Measurements from ENCODE around the gene MAPK6. TPM values are rescaled to one million over a fixed set of nuclear protein-coding genes. Genes with fewer than 3 reads are reported as not detected.

Gene MAPK6
- total and polyA plus RNA-seq, 4 donors = 5.6 to 27.1 (median 16.9) TPM

GRCh38 chr15:52107238-52107637 lies 88.2 kb downstream of the MAPK6 start:
- H3K27ac ChIP-seq (ENCODE audit: low read depth in 1 of 2, low read length in 2 of 2) = no peak overlapping the region
- WGBS, 2 donors = 96 to 97% methylated on average over 6 of the region's 6 CpGs
- H3K36me3 ChIP-seq (ENCODE audit: control insufficient read depth in 1 of 2, insufficient read depth in 2 of 2, low read length in 1 of 2) = no peaks in the 10 kb centered on the region
- no peak overlapping the region for H3K4me3 ChIP-seq (ENCODE audit: low read length in 2 of 2)
- H3K27me3 ChIP-seq (ENCODE audit: control insufficient read depth in 1 of 2, insufficient read depth in 2 of 2, low read length in 1 of 2) = peaks cover 0 to 3% of the 10 kb centered on the region in 2 donors
- ATAC-seq (ENCODE audit: low FRiP score) (no peak), DNase-seq (no peak)
- no peaks in the 10 kb centered on the region for H3K4me1 ChIP-seq (ENCODE audit: control insufficient read depth in 1 of 2, insufficient read depth in 2 of 2, low read length in 2 of 2)
- H3K9me3 ChIP-seq (ENCODE audit: control insufficient read depth, low read length) = no peaks in the 10 kb centered on the region
- intact Hi-C loops (cut with DNase I) = no loop called here

- H3K27me3 ChIP-seq (ENCODE audit: control insufficient read depth in 1 of 2, insufficient read depth in 2 of 2, low read length in 1 of 2) = peaks cover 0 to 3% of the 10 kb centered on the region in 2 donors
- H3K36me3 ChIP-seq (ENCODE audit: control insufficient read depth in 1 of 2, insufficient read depth in 2 of 2, low read length in 1 of 2) = no peaks in the 10 kb centered on the region
- DNase-seq (no peak), ATAC-seq (ENCODE audit: low FRiP score) (no peak)
- no peak overlapping the region for H3K27ac ChIP-seq (ENCODE audit: low read depth in 1 of 2, low read length in 2 of 2)
- WGBS, 2 donors = 79 to 84% methylated on average over 5 of the region's 5 CpGs
- intact Hi-C loops (cut with DNase I) = no loop called here
- H3K9me3 ChIP-seq (ENCODE audit: control insufficient read depth, low read length) = no peaks in the 10 kb centered on the region
- no peak overlapping the region for H3K4me3 ChIP-seq (ENCODE audit: low read length in 2 of 2)
- H3K4me1 ChIP-seq (ENCODE audit: control insufficient read depth in 1 of 2, insufficient read depth in 2 of 2, low read length in 2 of 2) = no peaks in the 10 kb centered on the region
Observed at GRCh38 chr15:52109559-52110451, 90.8 kb downstream of the MAPK6 start.

GRCh38 chr15:52111517-52112202 lies 92.6 kb downstream of the MAPK6 start:
- Histone ChIP-seq H3K4me1 (ENCODE audit: control insufficient read depth in 1 of 2, insufficient read depth in 2 of 2, low read length in 2 of 2) (no peaks in the 10 kb centered on the region), H3K9me3 (ENCODE audit: control insufficient read depth, low read length) (no peaks in the 10 kb centered on the region), H3K27me3 (ENCODE audit: control insufficient read depth in 1 of 2, insufficient read depth in 2 of 2, low read length in 1 of 2) (peaks cover 0 to 3% of the 10 kb centered on the region in 2 donors), H3K36me3 (ENCODE audit: control insufficient read depth in 1 of 2, insufficient read depth in 2 of 2, low read length in 1 of 2) (no peaks in the 10 kb centered on the region), H3K27ac (ENCODE audit: low read depth in 1 of 2, low read length in 2 of 2) (no peak overlapping the region), H3K4me3 (ENCODE audit: low read length in 2 of 2) (peak overlapping the region in 1 of 2 donors; percentile 25)
- no peak for DNase-seq
- no peak for ATAC-seq (ENCODE audit: low FRiP score)
- intact Hi-C loops (cut with DNase I) = no loop called here
- WGBS, 2 donors = 36 to 42% methylated on average over 32 of the region's 32 CpGs

DNA sequence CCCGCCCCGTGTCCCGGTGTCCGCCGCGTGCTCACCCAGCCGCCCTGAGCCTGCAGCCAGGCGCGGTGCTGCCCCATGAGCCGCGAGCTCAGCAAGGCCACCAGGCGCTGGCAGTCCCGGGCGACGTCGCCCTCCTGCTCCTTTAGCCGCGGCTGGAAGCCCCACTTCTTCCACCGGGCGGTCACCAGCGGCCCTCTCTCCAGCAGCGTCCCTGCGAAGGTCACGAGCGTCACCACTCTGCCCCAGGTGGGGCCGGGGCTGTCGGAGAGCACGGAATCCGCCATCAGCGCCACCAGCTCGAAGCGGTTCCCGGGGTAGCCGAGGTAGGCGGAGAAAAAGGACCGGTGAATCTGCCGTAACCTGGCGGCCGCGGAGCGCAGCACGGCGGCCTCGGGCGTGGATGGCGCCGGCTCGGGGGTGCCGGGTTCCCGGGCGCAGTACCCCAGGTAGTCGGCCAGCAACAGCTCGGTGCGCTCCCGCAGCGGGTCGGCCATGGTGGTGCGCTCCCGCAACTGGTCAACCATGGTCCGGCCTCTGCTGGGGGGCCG lies 93.3 kb downstream of the MAPK6 start:
- H3K27ac ChIP-seq (ENCODE audit: low read depth in 1 of 2, low read length in 2 of 2) = no peak overlapping the region
- ATAC-seq (ENCODE audit: low FRiP score) (peak; percentile 72), DNase-seq (peak in 1 of 2 donors; percentile 75)
- H3K4me3 ChIP-seq (ENCODE audit: low read length in 2 of 2) = peak overlapping the region in 1 of 2 donors; percentile 25
- peaks cover 0 to 3% of the 10 kb centered on the region in 2 donors for H3K27me3 ChIP-seq (ENCODE audit: control insufficient read depth in 1 of 2, insufficient read depth in 2 of 2, low read length in 1 of 2)
- intact Hi-C loops (cut with DNase I) = no loop called here
- H3K4me1 ChIP-seq (ENCODE audit: control insufficient read depth in 1 of 2, insufficient read depth in 2 of 2, low read length in 2 of 2) = no peaks in the 10 kb centered on the region
- no peaks in the 10 kb centered on the region for H3K9me3 ChIP-seq (ENCODE audit: control insufficient read depth, low read length)
- 2 to 3% methylated on average over 58 to 61 of the region's 61 CpGs for WGBS, 2 donors
- no peaks in the 10 kb centered on the region for H3K36me3 ChIP-seq (ENCODE audit: control insufficient read depth in 1 of 2, insufficient read depth in 2 of 2, low read length in 1 of 2)

GRCh38 chr15:52113235-52113634 lies 94.2 kb downstream of the MAPK6 start:
- intact Hi-C loops (cut with DNase I) = no loop called here
- no peak for ATAC-seq (ENCODE audit: low FRiP score)
- WGBS, 2 donors = 93 to 97% methylated on average over 3 of the region's 3 CpGs
- H3K4me1 ChIP-seq (ENCODE audit: control insufficient read depth in 1 of 2, insufficient read depth in 2 of 2, low read length in 2 of 2) = no peaks in the 10 kb centered on the region
- H3K27me3 ChIP-seq (ENCODE audit: control insufficient read depth in 1 of 2, insufficient read depth in 2 of 2, low read length in 1 of 2) = peaks cover 0 to 3% of the 10 kb centered on the region in 2 donors
- H3K4me3 ChIP-seq (ENCODE audit: low read length in 2 of 2) = no peak overlapping the region
- no peak for DNase-seq
- no peaks in the 10 kb centered on the region for H3K36me3 ChIP-seq (ENCODE audit: control insufficient read depth in 1 of 2, insufficient read depth in 2 of 2, low read length in 1 of 2)
- no peak overlapping the region for H3K27ac ChIP-seq (ENCODE audit: low read depth in 1 of 2, low read length in 2 of 2)
- H3K9me3 ChIP-seq (ENCODE audit: control insufficient read depth, low read length) = no peaks in the 10 kb centered on the region

- Histone ChIP-seq H3K36me3 (ENCODE audit: control insufficient read depth in 1 of 2, insufficient read depth in 2 of 2, low read length in 1 of 2) (no peaks in the 10 kb centered on the region), H3K4me3 (ENCODE audit: low read length in 2 of 2) (no peak overlapping the region), H3K9me3 (ENCODE audit: control insufficient read depth, low read length) (no peaks in the 10 kb centered on the region), H3K27ac (ENCODE audit: low read depth in 1 of 2, low read length in 2 of 2) (no peak overlapping the region), H3K27me3 (ENCODE audit: control insufficient read depth in 1 of 2, insufficient read depth in 2 of 2, low read length in 1 of 2) (peaks cover 0 to 3% of the 10 kb centered on the region in 2 donors), H3K4me1 (ENCODE audit: control insufficient read depth in 1 of 2, insufficient read depth in 2 of 2, low read length in 2 of 2) (no peaks in the 10 kb centered on the region)
- intact Hi-C loops (cut with DNase I) = no loop called here
- ATAC-seq (ENCODE audit: low FRiP score) (no peak), DNase-seq (no peak)
Observed at GRCh38 chr15:52113708-52114107, 94.7 kb downstream of the MAPK6 start.

GRCh38 chr15:52114261-52115055 lies 95.4 kb downstream of the MAPK6 start:
- no peak for ATAC-seq (ENCODE audit: low FRiP score)
- 58% methylated on average over 5 of the region's 5 CpGs for WGBS, 2 donors

GRCh38 chr15:52115598-52116427 lies 96.8 kb downstream of the MAPK6 start:
- ATAC-seq (ENCODE audit: low FRiP score) (no peak), DNase-seq (no peak)
- WGBS, 2 donors = 63 to 64% methylated on average over 9 of the region's 9 CpGs
- peaks cover 0 to 3% of the 10 kb centered on the region in 2 donors for H3K27me3 ChIP-seq (ENCODE audit: control insufficient read depth in 1 of 2, insufficient read depth in 2 of 2, low read length in 1 of 2)
- no peaks in the 10 kb centered on the region for H3K36me3 ChIP-seq (ENCODE audit: control insufficient read depth in 1 of 2, insufficient read depth in 2 of 2, low read length in 1 of 2)
- no peaks in the 10 kb centered on the region for H3K9me3 ChIP-seq (ENCODE audit: control insufficient read depth, low read length)
- H3K4me3 ChIP-seq (ENCODE audit: low read length in 2 of 2) = no peak overlapping the region
- intact Hi-C loops (cut with DNase I) = no loop called here
- no peak overlapping the region for H3K27ac ChIP-seq (ENCODE audit: low read depth in 1 of 2, low read length in 2 of 2)
- no peaks in the 10 kb centered on the region for H3K4me1 ChIP-seq (ENCODE audit: control insufficient read depth in 1 of 2, insufficient read depth in 2 of 2, low read length in 2 of 2)

More at GRCh38 chr15:52114261-52115055, 95.4 kb downstream of the MAPK6 start:
- no peak overlapping the region for H3K4me3 ChIP-seq (ENCODE audit: low read length in 2 of 2)
- intact Hi-C loops (cut with DNase I) = no loop called here
- no peak for DNase-seq
- no peaks in the 10 kb centered on the region for H3K4me1 ChIP-seq (ENCODE audit: control insufficient read depth in 1 of 2, insufficient read depth in 2 of 2, low read length in 2 of 2)
- no peak overlapping the region for H3K27ac ChIP-seq (ENCODE audit: low read depth in 1 of 2, low read length in 2 of 2)
- H3K9me3 ChIP-seq (ENCODE audit: control insufficient read depth, low read length) = no peaks in the 10 kb centered on the region
- H3K27me3 ChIP-seq (ENCODE audit: control insufficient read depth in 1 of 2, insufficient read depth in 2 of 2, low read length in 1 of 2) = peaks cover 0 to 3% of the 10 kb centered on the region in 2 donors
- H3K36me3 ChIP-seq (ENCODE audit: control insufficient read depth in 1 of 2, insufficient read depth in 2 of 2, low read length in 1 of 2) = no peaks in the 10 kb centered on the region

Measured in aorta (tissue), 5 donors.